Measurements from ENCODE around the gene GPC5.
A peak's percentile ranks its signal among the peaks of the same experiment; 100 is the strongest.

The GPC5 gene

GRCh38 chr13:91725646-91726045 lies 327.2 kb downstream of the GPC5 start:
- no CpG with 5 or more reads among the region's 4 CpGs for WGBS (ENCODE audit: extremely low coverage, insufficient coverage, low lambda C conversion rate)
- Histone ChIP-seq H2BK15ac (replicated peaks; ENCODE audit: low read depth) (no peak overlapping the region), H3K79me2 (ENCODE audit: control insufficient read depth, insufficient read depth, low read length) (no peaks in the 10 kb centered on the region), H3K23ac (ENCODE audit: low read length) (no peak overlapping the region), H2BK5ac (ENCODE audit: low read length) (no peak overlapping the region), H4K8ac (ENCODE audit: low read depth, low read length) (no peak overlapping the region), H3K4ac (ENCODE audit: low read depth, low read length) (no peak overlapping the region), H3K4me1 (ENCODE audit: control insufficient read depth, low read depth, low read length) (no peaks in the 10 kb centered on the region), H4K5ac (ENCODE audit: low read length) (no peak overlapping the region), H3K36me3 (ENCODE audit: control insufficient read depth, insufficient read depth, low read length) (no peaks in the 10 kb centered on the region), H3K56ac (ENCODE audit: low read length) (no peak overlapping the region), H3K4me2 (ENCODE audit: low read length) (no peak overlapping the region), H3K18ac (ENCODE audit: low read length) (no peak overlapping the region), H3K79me1 (ENCODE audit: low read length) (no peaks in the 10 kb centered on the region), H2BK120ac (ENCODE audit: low read depth, low read length) (no peak overlapping the region), H2AK5ac (ENCODE audit: low read length) (no peak overlapping the region), H3K9ac (ENCODE audit: low read length) (no peak overlapping the region), H3K4me3 (ENCODE audit: low read length) (no peak overlapping the region), H3K27ac (ENCODE audit: low read depth, low read length) (no peak overlapping the region), H3K27me3 (ENCODE audit: insufficient read depth, low read length, poor library complexity) (no peaks in the 10 kb centered on the region)
- no peak for DNase-seq

GRCh38 chr13:91726671-91727070 lies 328.2 kb downstream of the GPC5 start:
- Histone ChIP-seq H3K56ac (ENCODE audit: low read length) (no peak overlapping the region), H3K23ac (ENCODE audit: low read length) (no peak overlapping the region), H3K18ac (ENCODE audit: low read length) (no peak overlapping the region), H2BK120ac (ENCODE audit: low read depth, low read length) (no peak overlapping the region), H3K79me1 (ENCODE audit: low read length) (no peaks in the 10 kb centered on the region), H4K5ac (ENCODE audit: low read length) (no peak overlapping the region), H3K4ac (ENCODE audit: low read depth, low read length) (no peak overlapping the region), H3K4me3 (ENCODE audit: low read length) (no peak overlapping the region), H3K79me2 (ENCODE audit: control insufficient read depth, insufficient read depth, low read length) (no peaks in the 10 kb centered on the region), H2BK5ac (ENCODE audit: low read length) (no peak overlapping the region), H3K27me3 (ENCODE audit: insufficient read depth, low read length, poor library complexity) (no peaks in the 10 kb centered on the region), H3K27ac (ENCODE audit: low read depth, low read length) (no peak overlapping the region), H3K4me1 (ENCODE audit: control insufficient read depth, low read depth, low read length) (no peaks in the 10 kb centered on the region), H3K36me3 (ENCODE audit: control insufficient read depth, insufficient read depth, low read length) (no peaks in the 10 kb centered on the region), H4K8ac (ENCODE audit: low read depth, low read length) (no peak overlapping the region), H2BK15ac (replicated peaks; ENCODE audit: low read depth) (no peak overlapping the region), H2AK5ac (ENCODE audit: low read length) (no peak overlapping the region), H3K4me2 (ENCODE audit: low read length) (no peak overlapping the region), H3K9ac (ENCODE audit: low read length) (no peak overlapping the region)
- no CpG with 5 or more reads among the region's 6 CpGs for WGBS (ENCODE audit: extremely low coverage, insufficient coverage, low lambda C conversion rate)
- DNase-seq = no peak

- Histone ChIP-seq H3K9ac (ENCODE audit: low read length) (no peak overlapping the region), H3K4ac (ENCODE audit: low read depth, low read length) (no peak overlapping the region), H4K8ac (ENCODE audit: low read depth, low read length) (no peak overlapping the region), H3K27ac (ENCODE audit: low read depth, low read length) (no peak overlapping the region), H3K18ac (ENCODE audit: low read length) (no peak overlapping the region), H2AK5ac (ENCODE audit: low read length) (no peak overlapping the region), H3K4me3 (ENCODE audit: low read length) (no peak overlapping the region), H3K79me2 (ENCODE audit: control insufficient read depth, insufficient read depth, low read length) (no peaks in the 10 kb centered on the region), H3K4me2 (ENCODE audit: low read length) (no peak overlapping the region), H2BK5ac (ENCODE audit: low read length) (no peak overlapping the region), H3K36me3 (ENCODE audit: control insufficient read depth, insufficient read depth, low read length) (no peaks in the 10 kb centered on the region), H3K56ac (ENCODE audit: low read length) (no peak overlapping the region), H2BK15ac (replicated peaks; ENCODE audit: low read depth) (no peak overlapping the region), H2BK120ac (ENCODE audit: low read depth, low read length) (no peak overlapping the region), H4K5ac (ENCODE audit: low read length) (no peak overlapping the region), H3K4me1 (ENCODE audit: control insufficient read depth, low read depth, low read length) (no peaks in the 10 kb centered on the region), H3K79me1 (ENCODE audit: low read length) (no peaks in the 10 kb centered on the region), H3K27me3 (ENCODE audit: insufficient read depth, low read length, poor library complexity) (no peaks in the 10 kb centered on the region), H3K23ac (ENCODE audit: low read length) (no peak overlapping the region)
- no CpG with 5 or more reads among the region's 1 CpG for WGBS (ENCODE audit: extremely low coverage, insufficient coverage, low lambda C conversion rate)
- no peak for DNase-seq
Observed at GRCh38 chr13:91729859-91730258, 331.4 kb downstream of the GPC5 start.

GRCh38 chr13:91739751-91740150 lies 341.3 kb downstream of the GPC5 start:
- Histone ChIP-seq H3K36me3 (ENCODE audit: control insufficient read depth, insufficient read depth, low read length) (no peaks in the 10 kb centered on the region), H4K8ac (ENCODE audit: low read depth, low read length) (no peak overlapping the region), H3K79me2 (ENCODE audit: control insufficient read depth, insufficient read depth, low read length) (no peaks in the 10 kb centered on the region), H2BK5ac (ENCODE audit: low read length) (no peak overlapping the region), H2BK120ac (ENCODE audit: low read depth, low read length) (no peak overlapping the region), H3K4me2 (ENCODE audit: low read length) (no peak overlapping the region), H4K5ac (ENCODE audit: low read length) (no peak overlapping the region), H2AK5ac (ENCODE audit: low read length) (no peak overlapping the region), H3K4ac (ENCODE audit: low read depth, low read length) (no peak overlapping the region), H3K56ac (ENCODE audit: low read length) (no peak overlapping the region), H2BK15ac (replicated peaks; ENCODE audit: low read depth) (no peak overlapping the region), H3K23ac (ENCODE audit: low read length) (no peak overlapping the region), H3K27me3 (ENCODE audit: insufficient read depth, low read length, poor library complexity) (no peaks in the 10 kb centered on the region), H3K18ac (ENCODE audit: low read length) (no peak overlapping the region), H3K27ac (ENCODE audit: low read depth, low read length) (no peak overlapping the region), H3K4me3 (ENCODE audit: low read length) (no peak overlapping the region), H3K9ac (ENCODE audit: low read length) (no peak overlapping the region), H3K4me1 (ENCODE audit: control insufficient read depth, low read depth, low read length) (no peaks in the 10 kb centered on the region), H3K79me1 (ENCODE audit: low read length) (no peaks in the 10 kb centered on the region)
- DNase-seq = peak; percentile 42
- no CpG with 5 or more reads among the region's 2 CpGs for WGBS (ENCODE audit: extremely low coverage, insufficient coverage, low lambda C conversion rate)

GRCh38 chr13:91740756-91741155 lies 342.3 kb downstream of the GPC5 start:
- H3K4me1 ChIP-seq (ENCODE audit: control insufficient read depth, low read depth, low read length) = no peaks in the 10 kb centered on the region
- H3K79me2 ChIP-seq (ENCODE audit: control insufficient read depth, insufficient read depth, low read length) = no peaks in the 10 kb centered on the region
- no peak overlapping the region for H2BK5ac ChIP-seq (ENCODE audit: low read length)
- H3K23ac ChIP-seq (ENCODE audit: low read length) = peak overlapping the region; percentile 6
- no peak overlapping the region for H2AK5ac ChIP-seq (ENCODE audit: low read length)
- no peak overlapping the region for H3K18ac ChIP-seq (ENCODE audit: low read length)
- no peaks in the 10 kb centered on the region for H3K36me3 ChIP-seq (ENCODE audit: control insufficient read depth, insufficient read depth, low read length)
- H2BK15ac ChIP-seq (replicated peaks; ENCODE audit: low read depth) = no peak overlapping the region
- H3K9ac ChIP-seq (ENCODE audit: low read length) = no peak overlapping the region
- H3K79me1 ChIP-seq (ENCODE audit: low read length) = no peaks in the 10 kb centered on the region
- no peak overlapping the region for H3K4ac ChIP-seq (ENCODE audit: low read depth, low read length)
- no peak for DNase-seq
- WGBS (ENCODE audit: extremely low coverage, insufficient coverage, low lambda C conversion rate) = no CpG with 5 or more reads among the region's 2 CpGs
- no peak overlapping the region for H4K8ac ChIP-seq (ENCODE audit: low read depth, low read length)
- no peak overlapping the region for H3K4me3 ChIP-seq (ENCODE audit: low read length)
- H3K4me2 ChIP-seq (ENCODE audit: low read length) = no peak overlapping the region
- H3K56ac ChIP-seq (ENCODE audit: low read length) = no peak overlapping the region
- H4K5ac ChIP-seq (ENCODE audit: low read length) = no peak overlapping the region
- no peak overlapping the region for H3K27ac ChIP-seq (ENCODE audit: low read depth, low read length)
- H3K27me3 ChIP-seq (ENCODE audit: insufficient read depth, low read length, poor library complexity) = no peaks in the 10 kb centered on the region
- H2BK120ac ChIP-seq (ENCODE audit: low read depth, low read length) = no peak overlapping the region

- Histone ChIP-seq H3K79me1 (ENCODE audit: low read length) (no peaks in the 10 kb centered on the region), H2AK5ac (ENCODE audit: low read length) (no peak overlapping the region), H2BK5ac (ENCODE audit: low read length) (no peak overlapping the region), H3K27me3 (ENCODE audit: insufficient read depth, low read length, poor library complexity) (no peaks in the 10 kb centered on the region), H3K4ac (ENCODE audit: low read depth, low read length) (no peak overlapping the region), H3K56ac (ENCODE audit: low read length) (no peak overlapping the region), H3K4me2 (ENCODE audit: low read length) (no peak overlapping the region), H2BK15ac (replicated peaks; ENCODE audit: low read depth) (no peak overlapping the region), H3K9ac (ENCODE audit: low read length) (no peak overlapping the region), H3K4me1 (ENCODE audit: control insufficient read depth, low read depth, low read length) (no peaks in the 10 kb centered on the region), H3K18ac (ENCODE audit: low read length) (no peak overlapping the region), H3K27ac (ENCODE audit: low read depth, low read length) (no peak overlapping the region), H4K8ac (ENCODE audit: low read depth, low read length) (no peak overlapping the region), H3K23ac (ENCODE audit: low read length) (no peak overlapping the region), H3K79me2 (ENCODE audit: control insufficient read depth, insufficient read depth, low read length) (no peaks in the 10 kb centered on the region), H3K36me3 (ENCODE audit: control insufficient read depth, insufficient read depth, low read length) (no peaks in the 10 kb centered on the region), H4K5ac (ENCODE audit: low read length) (no peak overlapping the region), H3K4me3 (ENCODE audit: low read length) (no peak overlapping the region), H2BK120ac (ENCODE audit: low read depth, low read length) (no peak overlapping the region)
- DNase-seq = peak; percentile 27
- no CpG with 5 or more reads among the region's 2 CpGs for WGBS (ENCODE audit: extremely low coverage, insufficient coverage, low lambda C conversion rate)
Observed at GRCh38 chr13:91741925-91742324, 343.5 kb downstream of the GPC5 start.
